Measurements from ENCODE around the gene SLIT1. TPM values are rescaled to one million over a fixed set of nuclear protein-coding genes. Genes with fewer than 3 reads are reported as not detected.

SLIT1 gene
- total RNA-seq, 4 donors from 2014 or later = 0.28 to 1.7 TPM; not detected in 2

- H3K27me3 ChIP-seq = peaks cover 0 to 22% of the 10 kb centered on the region in 2 donors
- H3K4me3 ChIP-seq = no peak overlapping the region
- H3K4me1 ChIP-seq = peaks cover 0 to 12% (median 5%) of the 10 kb centered on the region in 4 donors
- no peaks in the 10 kb centered on the region for H3K36me3 ChIP-seq
- no peak overlapping the region for H3K27ac ChIP-seq
- no peak for DNase-seq
- H3K9me3 ChIP-seq = no peaks in the 10 kb centered on the region
- TF ChIP-seq CTCF (IDR thresholded peaks at IDR 0.05) (no peak), POLR2A (IDR thresholded peaks at IDR 0.05) (no peak)
These were observed 3.3 kb downstream of the SLIT1 start for GRCh38 chr10:97182288-97182990.

GRCh38 chr10:97180986-97181385 is 4.8 kb downstream of the SLIT1 start:
- no peak for TF ChIP-seq CTCF (IDR thresholded peaks at IDR 0.05)
- TF ChIP-seq POLR2A (IDR thresholded peaks at IDR 0.05) = no peak
- Histone ChIP-seq H3K4me3 (no peak overlapping the region), H3K27ac (no peak overlapping the region), H3K27me3 (peaks cover 0 to 22% of the 10 kb centered on the region in 2 donors), H3K36me3 (no peaks in the 10 kb centered on the region), H3K4me1 (peaks cover 0 to 11% (median 4%) of the 10 kb centered on the region in 4 donors), H3K9me3 (no peaks in the 10 kb centered on the region)
- no peak for DNase-seq

- peaks cover 0 to 5% (median 1%) of the 10 kb centered on the region in 4 donors for H3K4me1 ChIP-seq
- no peak for DNase-seq
- H3K27me3 ChIP-seq = peaks cover 0 to 17% of the 10 kb centered on the region in 2 donors
- H3K36me3 ChIP-seq = no peaks in the 10 kb centered on the region
- H3K4me3 ChIP-seq = no peak overlapping the region
- no peak overlapping the region for H3K27ac ChIP-seq
- no peaks in the 10 kb centered on the region for H3K9me3 ChIP-seq
- TF ChIP-seq POLR2A (IDR thresholded peaks at IDR 0.05) (no peak), CTCF (IDR thresholded peaks at IDR 0.05) (no peak)
These were observed 5.4 kb downstream of the SLIT1 start for GRCh38 chr10:97180363-97180755.

- no peaks in the 10 kb centered on the region for H3K9me3 ChIP-seq
- DNase-seq = no peak
- H3K27me3 ChIP-seq = peaks cover 0 to 12% of the 10 kb centered on the region in 2 donors
- TF ChIP-seq POLR2A (IDR thresholded peaks at IDR 0.05) (no peak), CTCF (IDR thresholded peaks at IDR 0.05) (no peak)
- no peaks in the 10 kb centered on the region for H3K4me1 ChIP-seq
- H3K27ac ChIP-seq = no peak overlapping the region
- no peaks in the 10 kb centered on the region for H3K36me3 ChIP-seq
- H3K4me3 ChIP-seq = no peak overlapping the region
These were observed 5.9 kb downstream of the SLIT1 start for GRCh38 chr10:97179731-97180362.

- Histone ChIP-seq H3K9me3 (no peaks in the 10 kb centered on the region), H3K27me3 (peaks cover 0 to 11% of the 10 kb centered on the region in 2 donors), H3K4me3 (no peak overlapping the region), H3K36me3 (no peaks in the 10 kb centered on the region), H3K4me1 (no peaks in the 10 kb centered on the region), H3K27ac (no peak overlapping the region)
- TF ChIP-seq POLR2A (IDR thresholded peaks at IDR 0.05) = no peak
- TF ChIP-seq CTCF (IDR thresholded peaks at IDR 0.05) = no peak
- DNase-seq = no peak
These were observed 6.4 kb downstream of the SLIT1 start for GRCh38 chr10:97179311-97179710.
